Stimulated activated CD4-positive, alpha-beta T cell treated with anti-CD3 and anti-CD28 coated beads, Interleukin-2, amount 100 ng/mL, for 48 hours (primary cell): Measurements from ENCODE around the gene POGK.
"Not testable (repeated sequence)": the region's sequence is repeated elsewhere in the genome, so short reads cannot be mapped to it uniquely, and the experiment has no call there.

Experiments used
- DNase-seq, 2 donors: peaks; one replicate each; pipeline ENCODE4 v3.0.0-alpha.2; 2020

The POGK gene, protein sequence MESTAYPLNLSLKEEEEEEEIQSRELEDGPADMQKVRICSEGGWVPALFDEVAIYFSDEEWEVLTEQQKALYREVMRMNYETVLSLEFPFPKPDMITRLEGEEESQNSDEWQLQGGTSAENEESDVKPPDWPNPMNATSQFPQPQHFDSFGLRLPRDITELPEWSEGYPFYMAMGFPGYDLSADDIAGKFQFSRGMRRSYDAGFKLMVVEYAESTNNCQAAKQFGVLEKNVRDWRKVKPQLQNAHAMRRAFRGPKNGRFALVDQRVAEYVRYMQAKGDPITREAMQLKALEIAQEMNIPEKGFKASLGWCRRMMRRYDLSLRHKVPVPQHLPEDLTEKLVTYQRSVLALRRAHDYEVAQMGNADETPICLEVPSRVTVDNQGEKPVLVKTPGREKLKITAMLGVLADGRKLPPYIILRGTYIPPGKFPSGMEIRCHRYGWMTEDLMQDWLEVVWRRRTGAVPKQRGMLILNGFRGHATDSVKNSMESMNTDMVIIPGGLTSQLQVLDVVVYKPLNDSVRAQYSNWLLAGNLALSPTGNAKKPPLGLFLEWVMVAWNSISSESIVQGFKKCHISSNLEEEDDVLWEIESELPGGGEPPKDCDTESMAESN

GRCh38 chr1:166838766-166839599 is at the start of gene POGK:
Gene POGK, plus strand, starts transcription at chr1:166839475. Its CDS starts 1,482 bp downstream, at chr1:166840957.
- peak; percentile 69 to 75 for DNase-seq

DNA sequence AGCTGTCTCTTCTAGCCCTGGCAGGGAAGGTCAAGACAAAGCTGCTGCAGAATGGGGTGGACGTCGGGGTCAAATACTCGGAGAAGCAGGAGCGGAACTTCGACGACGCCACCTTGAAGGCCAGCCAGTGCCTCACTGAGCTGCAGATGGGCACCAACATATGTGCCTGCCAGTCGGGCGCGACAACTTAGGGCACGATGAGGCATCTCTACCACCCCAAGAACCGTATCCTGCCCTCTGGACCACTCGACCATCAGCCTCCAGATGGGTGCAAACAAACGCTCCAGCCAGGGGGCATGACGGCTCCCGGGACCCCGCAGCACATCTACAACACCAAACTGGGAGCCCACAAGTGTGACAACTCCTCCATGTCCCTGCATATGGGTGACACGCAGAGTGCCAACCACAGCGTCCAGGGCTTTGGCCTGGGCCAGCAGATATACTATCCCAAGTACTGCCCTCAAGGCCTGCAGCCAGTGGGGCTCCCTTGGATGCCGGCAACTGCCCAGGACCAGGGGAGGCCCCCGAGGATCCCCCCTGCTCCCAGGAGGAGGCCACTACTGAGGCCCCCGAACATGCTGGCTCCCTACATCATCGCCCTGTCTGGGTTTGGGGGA is 42.5 kb upstream of the POGK start:
- DNase-seq: no peak

DNA sequence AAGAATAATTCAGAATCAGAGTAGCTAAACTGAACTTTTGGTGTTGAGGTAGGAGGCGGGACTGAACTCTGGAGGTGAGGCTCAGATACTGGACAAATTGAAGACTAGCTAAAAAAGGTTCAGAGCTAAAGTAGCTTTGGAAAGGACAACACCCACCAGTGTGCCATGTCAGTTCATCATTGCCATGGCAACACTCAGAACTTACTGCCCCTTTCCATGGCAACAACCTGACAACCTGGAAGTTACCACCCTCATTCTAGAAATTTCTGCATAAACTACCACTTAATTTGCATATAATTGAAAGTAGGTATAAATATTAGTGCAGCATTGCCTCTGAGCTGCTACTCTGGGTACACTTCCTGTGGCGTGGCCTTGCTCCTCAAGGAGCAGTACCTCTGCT is 30.3 kb upstream of the POGK start:
- no peak for DNase-seq

GRCh38 chr1:166811691-166812090 is 27.6 kb upstream of the POGK start:
- DNase-seq: no peak

DNA sequence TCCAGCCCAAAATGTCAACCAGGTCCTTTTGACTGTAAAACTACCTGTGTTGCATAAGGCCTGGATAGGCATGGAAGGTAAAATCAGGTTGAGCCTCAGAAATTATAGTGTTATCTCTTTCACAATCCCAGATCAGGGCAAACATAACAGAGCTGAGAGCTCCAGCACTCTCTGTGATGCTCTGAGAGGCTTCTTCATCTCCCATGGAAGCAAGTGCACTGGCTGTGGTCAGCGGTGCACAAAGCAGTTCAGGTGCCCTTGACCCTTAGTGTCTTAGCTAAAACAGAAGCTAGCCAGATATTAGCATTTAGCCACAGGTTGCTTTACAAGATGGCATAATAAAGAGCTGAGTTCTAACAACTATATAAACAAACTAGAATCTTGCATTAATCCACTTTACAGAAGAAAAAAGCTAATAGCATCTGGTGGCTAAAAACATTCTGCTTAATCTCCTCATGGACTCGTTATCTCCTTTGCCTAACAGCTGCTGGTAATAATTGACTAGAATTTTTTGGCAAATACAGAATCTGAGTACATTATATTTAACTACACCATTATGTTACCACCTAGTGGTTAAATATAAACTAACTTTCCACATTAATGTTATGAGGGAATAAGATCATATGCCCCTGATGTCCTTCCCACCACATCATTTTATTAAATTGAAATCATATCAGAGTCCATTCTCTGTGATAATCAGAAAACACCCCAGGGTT is 25.6 kb upstream of the POGK start:
- no peak for DNase-seq

- no peak for DNase-seq
Measured at GRCh38 chr1:166814611-166815010, 24.7 kb upstream of the POGK start.

- DNase-seq: no peak
Measured at GRCh38 chr1:166819974-166820373, 19.3 kb upstream of the POGK start.

DNA sequence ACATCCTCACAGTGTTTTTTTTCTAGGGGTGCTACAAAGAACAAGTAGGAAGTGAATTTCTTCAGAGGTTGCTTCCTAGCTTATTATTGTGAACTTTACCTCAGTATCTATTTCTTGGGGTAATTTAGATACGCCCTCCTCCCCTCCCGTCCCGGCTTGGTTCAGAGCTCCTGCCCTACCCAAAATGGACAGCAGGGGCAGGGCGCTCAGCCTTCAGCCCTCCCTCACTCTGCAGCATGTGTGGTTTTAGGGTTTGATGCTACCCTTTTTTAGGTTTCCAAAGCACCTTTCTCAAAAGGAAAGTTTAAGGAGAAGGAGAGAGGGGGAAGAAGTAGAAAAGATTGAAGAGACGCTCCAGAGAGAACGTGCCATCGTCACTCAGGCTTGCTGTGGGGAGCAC is 16.9 kb upstream of the POGK start:
- no peak for DNase-seq

GRCh38 chr1:166827426-166827825 is 11.8 kb upstream of the POGK start:
- DNase-seq: no peak

DNA sequence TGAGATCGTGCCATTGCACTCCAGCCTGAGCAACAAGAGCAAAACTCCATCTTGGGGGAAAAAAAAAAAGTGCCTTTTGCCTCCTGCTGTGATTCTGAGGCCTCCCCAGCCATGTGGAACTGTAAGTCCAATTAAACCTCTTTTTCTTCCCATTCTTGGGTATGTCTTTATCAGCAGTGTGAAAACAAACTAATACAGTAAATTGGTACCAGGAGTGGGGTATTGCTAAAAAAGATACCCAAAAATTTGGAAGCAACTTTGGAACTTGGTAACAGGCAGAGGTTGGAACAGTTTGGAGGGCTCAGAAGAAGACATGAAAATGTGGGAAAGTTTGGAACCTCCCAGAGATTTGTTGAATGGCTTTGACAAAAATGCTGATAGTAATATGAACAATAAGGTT is 9.5 kb upstream of the POGK start:
- DNase-seq: not testable (repeated sequence)

DNA sequence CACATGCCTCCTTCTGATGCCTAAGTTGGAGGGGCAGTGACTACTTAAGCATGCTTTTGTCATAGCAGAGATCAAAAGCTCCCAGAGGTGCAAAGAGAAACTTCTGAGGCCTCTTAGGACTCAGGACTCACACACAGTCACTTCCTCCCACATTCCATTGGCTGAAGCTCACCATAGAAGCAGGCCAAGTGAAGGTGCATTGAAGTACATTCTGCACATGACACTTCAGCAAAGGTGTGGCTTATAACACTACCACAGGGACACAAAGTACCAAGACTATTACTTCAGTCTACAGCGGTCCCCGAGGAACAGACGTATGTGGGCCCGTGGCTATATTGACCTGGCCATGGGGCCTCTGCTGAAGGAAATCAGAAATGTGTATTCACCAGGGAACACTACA is 2.5 kb upstream of the POGK start:
- no peak for DNase-seq

DNA sequence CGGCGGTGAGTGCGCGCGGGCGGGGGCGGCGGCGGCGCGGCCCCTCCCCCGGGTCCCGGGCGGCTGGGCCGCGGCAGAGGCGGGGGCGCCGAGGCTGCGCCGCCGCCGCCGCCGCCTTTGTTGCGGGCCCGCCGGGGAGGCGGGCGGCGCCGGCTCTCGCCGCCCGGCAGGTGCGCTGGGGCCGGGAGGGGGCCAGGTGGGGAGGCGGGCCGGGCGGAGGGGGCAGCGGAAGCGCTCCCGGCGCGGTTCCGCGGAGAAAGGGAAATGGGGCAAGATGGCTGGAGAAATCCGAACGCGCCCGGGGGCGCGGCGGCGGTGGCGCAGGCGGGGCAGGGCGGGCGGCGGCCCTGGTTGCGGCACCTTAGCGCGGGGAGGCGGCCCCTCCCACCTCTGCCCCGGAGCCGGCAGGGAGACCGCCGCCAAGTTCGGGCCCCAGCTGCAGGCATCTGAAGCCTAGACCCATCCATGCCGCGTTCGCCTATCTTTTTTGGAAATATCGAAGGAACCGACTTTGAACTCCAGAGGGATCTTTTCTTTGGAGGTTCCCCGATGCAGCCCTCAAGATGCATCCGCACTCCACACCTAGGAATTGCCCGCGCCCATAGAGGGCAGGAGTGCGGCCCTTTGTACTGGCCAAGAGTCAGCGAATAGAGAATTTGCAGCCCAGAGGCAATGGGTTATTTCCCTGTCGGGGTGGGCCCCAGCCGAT is 479 bp downstream of the POGK start:
- DNase-seq: peak; percentile 41 to 42

- DNase-seq: no peak
Measured at GRCh38 chr1:166840309-166841274, 1.3 kb downstream of the POGK start.

- DNase-seq: no peak
Measured at GRCh38 chr1:166843322-166843721, 4.0 kb downstream of the POGK start.

GRCh38 chr1:166843769-166844596 is 4.7 kb downstream of the POGK start:
- no peak for DNase-seq

- DNase-seq: no peak
Measured at GRCh38 chr1:166844791-166845190, 5.5 kb downstream of the POGK start.

DNA sequence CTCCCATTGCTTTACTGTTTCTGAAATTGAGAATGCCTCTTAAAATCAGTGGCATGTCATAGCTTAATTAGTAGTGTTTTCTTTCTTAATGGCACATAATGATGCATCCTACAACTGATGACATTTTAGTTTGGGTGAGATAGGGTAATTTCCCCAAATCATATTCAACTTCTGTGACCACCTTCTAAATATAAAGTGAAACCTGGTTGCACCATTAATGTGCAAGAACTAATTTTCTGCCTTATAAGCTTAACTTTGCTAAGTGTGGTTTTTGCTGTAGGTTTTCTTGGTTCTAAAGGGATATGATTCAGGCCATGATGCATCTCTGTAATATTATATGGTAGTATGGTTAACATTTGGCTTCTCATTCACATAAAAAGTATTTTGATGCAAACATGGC is 8.9 kb downstream of the POGK start:
- no peak for DNase-seq

DNA sequence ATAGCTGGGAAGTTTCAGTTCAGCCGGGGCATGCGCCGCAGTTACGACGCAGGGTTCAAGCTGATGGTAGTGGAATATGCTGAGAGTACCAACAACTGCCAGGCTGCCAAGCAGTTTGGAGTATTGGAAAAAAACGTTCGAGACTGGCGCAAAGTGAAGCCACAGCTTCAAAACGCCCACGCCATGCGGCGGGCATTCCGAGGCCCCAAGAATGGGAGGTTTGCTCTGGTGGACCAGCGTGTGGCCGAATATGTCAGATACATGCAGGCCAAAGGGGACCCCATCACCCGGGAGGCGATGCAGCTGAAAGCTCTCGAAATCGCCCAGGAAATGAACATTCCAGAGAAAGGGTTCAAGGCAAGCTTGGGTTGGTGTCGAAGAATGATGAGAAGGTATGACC is 9.9 kb downstream of the POGK start:
- DNase-seq: no peak

- no peak for DNase-seq
Measured at GRCh38 chr1:166852918-166853317, 13.6 kb downstream of the POGK start.

GRCh38 chr1:166855558-166855957 is 16.3 kb downstream of the POGK start:
- DNase-seq: no peak
